ENCODE data around the gene PITX2.

Gene PITX2

GRCh38 chr4:110622841-110623717, at the start of gene PITX2:
Gene PITX2 (minus strand): TSS chr4:110623077. CDS start chr4:110622460, 617 bp downstream.
- peak; percentile 89 for DNase-seq (ENCODE audit: low spot score)

GRCh38 chr4:110671679-110672078, 48.8 kb upstream of the PITX2 start:
- DNase-seq (ENCODE audit: low spot score): no peak

GRCh38 chr4:110669663-110670062, 46.8 kb upstream of the PITX2 start:
- DNase-seq (ENCODE audit: low spot score): no peak

GRCh38 chr4:110668463-110669235, 45.8 kb upstream of the PITX2 start:
- no peak for DNase-seq (ENCODE audit: low spot score)

GRCh38 chr4:110667670-110668069, 44.8 kb upstream of the PITX2 start:
- DNase-seq (ENCODE audit: low spot score): no peak

- no peak for DNase-seq (ENCODE audit: low spot score)
Measured at GRCh38 chr4:110666030-110666429, 43.2 kb upstream of the PITX2 start.

- no peak for DNase-seq (ENCODE audit: low spot score)
Measured at GRCh38 chr4:110663738-110664444, 41.0 kb upstream of the PITX2 start.

- no peak for DNase-seq (ENCODE audit: low spot score)
Measured at GRCh38 chr4:110663206-110663605, 40.3 kb upstream of the PITX2 start.

- no peak for DNase-seq (ENCODE audit: low spot score)
Measured at GRCh38 chr4:110660755-110661154, 37.9 kb upstream of the PITX2 start.

- no peak for DNase-seq (ENCODE audit: low spot score)
Measured at GRCh38 chr4:110654254-110654635, 31.4 kb upstream of the PITX2 start.

- DNase-seq (ENCODE audit: low spot score): no peak
Measured at GRCh38 chr4:110653321-110654253, 30.7 kb upstream of the PITX2 start.

- DNase-seq (ENCODE audit: low spot score): no peak
Measured at GRCh38 chr4:110644008-110644407, 21.1 kb upstream of the PITX2 start.

- no peak for DNase-seq (ENCODE audit: low spot score)
Measured at GRCh38 chr4:110643096-110643495, 20.2 kb upstream of the PITX2 start.

- no peak for DNase-seq (ENCODE audit: low spot score)
Measured at GRCh38 chr4:110641218-110641617, 18.3 kb upstream of the PITX2 start.

GRCh38 chr4:110640576-110640975, 17.7 kb upstream of the PITX2 start:
- no peak for DNase-seq (ENCODE audit: low spot score)

- DNase-seq (ENCODE audit: low spot score): no peak
Measured at GRCh38 chr4:110639207-110640090, 16.6 kb upstream of the PITX2 start.

GRCh38 chr4:110638089-110638746, 15.3 kb upstream of the PITX2 start:
- DNase-seq (ENCODE audit: low spot score): no peak

GRCh38 chr4:110637408-110638088, 14.7 kb upstream of the PITX2 start:
- DNase-seq (ENCODE audit: low spot score): no peak
